Measurements from ENCODE around the gene DMPK. TPM values are rescaled to one million over a fixed set of nuclear protein-coding genes. Genes with fewer than 3 reads are reported as not detected.

DMPK gene
- total RNA-seq, 1 donor from 2014 or later: 37.5 TPM

- no peak for DNase-seq (ENCODE audit: low spot score)
Observed at GRCh38 chr19:45786533-45786894, 4.2 kb upstream of the DMPK start.

DNA sequence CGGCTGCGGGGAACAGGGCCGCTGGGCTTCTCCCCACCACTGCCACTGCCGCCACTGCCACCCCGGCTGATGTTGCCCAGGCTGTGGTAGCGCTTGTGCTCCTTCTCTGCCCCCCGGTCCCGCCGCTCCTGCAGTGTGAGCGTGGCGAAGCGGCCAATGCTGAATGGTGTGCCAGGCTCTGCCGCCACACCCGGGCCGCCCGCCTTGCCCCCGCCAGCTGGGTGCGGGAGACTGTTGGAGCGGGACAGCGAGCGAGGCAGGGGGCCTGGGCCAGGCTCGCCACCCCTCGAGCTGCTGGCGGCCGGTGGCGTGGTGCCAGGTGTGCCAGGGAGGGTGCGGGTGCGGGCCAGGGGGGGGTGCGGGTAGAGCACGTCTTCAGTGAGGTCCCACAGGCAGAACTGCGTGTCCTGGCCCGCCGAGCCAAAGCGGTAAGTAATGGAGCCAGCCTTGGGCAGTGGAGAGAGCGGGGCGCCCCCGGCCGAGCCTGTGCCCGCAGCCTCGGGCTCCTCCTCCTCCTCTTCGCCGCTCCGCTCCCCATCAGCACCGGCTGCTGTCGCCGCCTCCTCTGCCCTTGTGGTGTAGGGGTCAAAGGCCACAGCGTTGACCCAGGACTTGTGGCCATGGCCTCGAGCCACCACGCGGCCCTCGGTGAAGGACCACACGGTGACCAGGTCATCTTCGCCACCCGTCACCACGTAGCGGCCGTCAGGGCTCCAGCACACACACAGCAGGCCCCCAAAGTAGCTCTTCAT, 3.7 kb upstream of the DMPK start:
- no peak for DNase-seq (ENCODE audit: low spot score)

DNA sequence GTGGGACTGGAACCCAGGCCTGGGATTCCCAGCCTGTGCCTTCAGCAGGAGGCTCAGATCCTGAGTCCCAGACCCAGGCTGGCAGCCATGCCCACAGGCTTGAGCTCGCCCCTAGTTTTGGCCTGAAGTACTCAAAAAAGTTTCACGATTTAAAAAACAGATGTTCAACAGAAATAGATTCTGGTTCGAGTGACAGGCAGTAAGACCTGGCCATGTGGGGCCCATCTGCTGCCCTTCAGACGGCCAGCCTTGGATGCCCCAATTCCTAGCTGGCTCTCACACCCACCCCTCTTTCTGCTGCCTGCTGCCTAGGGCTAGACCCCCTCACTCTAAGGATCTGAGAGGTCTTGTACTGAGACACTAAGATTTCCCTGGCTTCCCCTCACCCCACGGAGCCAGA, 2.8 kb upstream of the DMPK start:
- no peak for DNase-seq (ENCODE audit: low spot score)

GRCh38 chr19:45784096-45784495, 1.8 kb upstream of the DMPK start:
- no peak for DNase-seq (ENCODE audit: low spot score)

GRCh38 chr19:45782820-45783785, 813 bp upstream of the DMPK start:
- DNase-seq (ENCODE audit: low spot score): no peak

DNA sequence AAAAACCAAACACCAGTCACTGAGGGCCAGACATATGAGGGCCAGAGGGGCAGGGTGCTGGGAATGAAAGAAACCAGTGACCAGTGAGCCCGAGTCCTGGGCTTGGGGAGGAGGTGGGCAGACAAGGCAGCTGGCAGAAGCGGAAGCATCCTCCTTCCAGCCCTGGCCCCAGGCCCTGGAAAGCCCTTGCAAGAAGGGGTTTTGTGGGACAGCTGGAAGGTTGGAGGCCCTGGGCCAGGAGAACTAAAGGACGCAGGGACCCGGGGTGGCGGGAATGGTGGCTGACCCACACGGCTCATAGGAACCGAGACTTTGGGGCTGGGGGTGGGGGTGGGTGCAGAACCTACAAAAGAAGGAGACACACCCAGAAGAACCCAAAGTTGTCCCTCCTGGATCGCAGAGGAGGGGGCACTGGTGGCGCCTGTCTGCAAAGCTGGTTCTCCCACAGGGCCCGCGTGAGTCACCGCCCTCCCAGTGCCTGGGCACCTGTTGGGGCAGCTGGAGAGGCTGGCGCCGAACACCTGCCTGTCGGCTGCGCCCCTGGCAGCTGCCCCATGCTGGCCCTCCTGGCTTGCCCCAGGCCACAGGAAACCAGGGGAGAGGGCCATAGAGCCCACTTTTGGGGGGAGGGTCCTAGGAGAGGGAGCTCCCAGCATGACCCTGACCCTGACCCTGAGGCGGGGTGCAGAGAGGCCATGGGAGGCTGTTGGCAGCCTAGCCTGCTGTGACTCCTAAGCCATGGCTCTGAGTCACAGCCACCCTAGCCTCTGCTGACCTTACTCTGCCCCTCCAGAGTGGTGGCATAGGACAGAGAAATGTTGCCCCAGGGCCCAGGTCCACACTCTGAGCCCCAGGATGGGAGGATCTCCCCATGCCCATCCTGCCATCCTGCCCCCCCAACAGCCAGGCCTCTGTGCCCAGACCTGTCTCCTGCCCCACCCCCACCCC, 802 bp downstream of the DMPK start:
- DNase-seq (ENCODE audit: low spot score): no peak

DNA sequence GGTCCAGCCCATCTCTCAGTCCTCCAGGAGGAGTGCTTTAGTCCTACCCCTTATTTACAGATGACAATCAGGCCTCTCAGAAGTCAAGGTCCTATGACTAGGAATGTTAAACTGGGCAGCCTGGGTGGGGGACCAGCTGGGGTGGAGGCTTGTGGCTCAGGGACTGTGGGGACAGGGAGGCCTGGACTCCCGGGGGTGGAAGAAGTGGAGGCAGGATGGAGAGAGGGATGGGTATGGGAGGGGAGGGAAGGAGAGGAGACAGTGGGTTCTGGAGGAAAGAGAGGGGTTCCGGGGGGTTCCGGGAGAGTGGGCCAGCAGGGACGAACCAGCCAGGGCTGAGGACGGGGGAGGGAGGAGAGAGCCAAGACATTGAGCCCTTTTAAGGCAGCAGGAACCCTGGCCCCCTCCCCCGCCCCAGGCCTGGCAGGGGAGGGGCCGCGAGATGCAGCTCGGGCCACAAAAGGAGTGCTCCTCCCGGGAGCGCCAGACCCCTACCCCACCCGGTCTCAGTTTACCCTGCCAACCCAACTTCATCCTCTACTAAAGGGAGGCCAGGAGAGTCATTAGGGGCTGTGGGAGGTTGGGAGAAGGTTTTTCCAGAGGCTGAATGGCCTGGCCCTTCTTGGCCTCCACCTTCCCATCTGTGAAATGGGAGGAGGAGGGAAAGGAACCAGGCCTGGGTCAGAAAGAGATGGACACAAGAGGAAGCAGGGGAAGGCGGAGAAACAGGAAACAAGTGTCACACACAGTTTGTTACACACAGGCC, 1.7 kb downstream of the DMPK start:
- no peak for DNase-seq (ENCODE audit: low spot score)

- no peak for DNase-seq (ENCODE audit: low spot score)
Observed at GRCh38 chr19:45780146-45780447, 2.2 kb downstream of the DMPK start.

GRCh38 chr19:45779231-45780145, 2.8 kb downstream of the DMPK start:
- DNase-seq (ENCODE audit: low spot score): peak; percentile 93

DNA sequence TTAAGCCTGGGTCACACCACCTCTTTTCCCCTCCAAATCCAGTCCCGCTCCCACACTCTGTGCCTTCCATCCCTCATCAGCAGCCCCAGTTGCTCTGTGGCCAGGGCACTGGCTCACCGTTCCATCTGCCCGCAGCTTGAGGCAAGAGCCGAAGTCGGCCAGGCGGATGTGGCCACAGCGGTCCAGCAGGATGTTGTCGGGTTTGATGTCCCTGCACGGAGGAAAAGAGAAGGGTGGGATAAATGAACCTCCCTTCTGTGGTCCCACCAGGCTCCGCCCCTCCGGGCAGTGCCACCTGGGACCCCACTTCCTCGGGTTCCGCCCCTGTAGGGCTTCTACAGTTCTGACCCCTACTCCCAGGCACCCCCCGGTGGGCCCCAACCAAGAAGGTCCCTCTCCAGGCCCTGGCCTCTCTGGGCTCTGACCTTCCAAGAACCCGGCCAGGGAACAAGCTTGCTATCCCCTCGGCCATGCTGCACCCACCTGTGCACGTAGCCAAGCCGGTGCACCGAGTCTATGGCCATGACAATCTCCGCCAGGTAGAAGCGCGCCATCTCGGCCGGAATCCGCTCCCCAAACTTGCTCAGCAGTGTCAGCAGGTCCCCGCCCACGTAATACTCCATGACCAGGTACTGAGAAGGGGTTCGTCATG, 4.2 kb downstream of the DMPK start:
- DNase-seq (ENCODE audit: low spot score): no peak

GRCh38 chr19:45777395-45777961, 4.8 kb downstream of the DMPK start:
- DNase-seq (ENCODE audit: low spot score): no peak

- no peak for DNase-seq (ENCODE audit: low spot score)
Observed at GRCh38 chr19:45774765-45775164, 7.5 kb downstream of the DMPK start.

DNA sequence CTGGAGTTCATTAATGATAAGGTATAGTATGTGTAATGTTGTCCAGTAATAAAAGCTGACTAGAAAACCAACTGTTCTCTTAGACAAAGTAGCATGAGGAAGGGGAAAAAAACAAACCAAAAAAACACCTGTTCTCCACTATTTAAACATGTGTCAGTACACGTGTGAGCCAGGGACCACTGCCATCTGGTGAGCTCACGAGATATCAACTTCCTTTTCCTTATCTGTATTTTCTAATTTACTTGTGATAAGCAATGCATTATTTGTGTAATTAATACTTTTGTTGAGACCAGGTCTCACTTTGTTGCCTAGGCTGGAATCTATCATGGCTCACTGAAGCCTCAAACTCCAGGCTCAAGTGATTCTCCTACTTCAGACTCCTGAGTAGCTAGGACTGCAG, 8.9 kb downstream of the DMPK start:
- no peak for DNase-seq (ENCODE audit: low spot score)

DNA sequence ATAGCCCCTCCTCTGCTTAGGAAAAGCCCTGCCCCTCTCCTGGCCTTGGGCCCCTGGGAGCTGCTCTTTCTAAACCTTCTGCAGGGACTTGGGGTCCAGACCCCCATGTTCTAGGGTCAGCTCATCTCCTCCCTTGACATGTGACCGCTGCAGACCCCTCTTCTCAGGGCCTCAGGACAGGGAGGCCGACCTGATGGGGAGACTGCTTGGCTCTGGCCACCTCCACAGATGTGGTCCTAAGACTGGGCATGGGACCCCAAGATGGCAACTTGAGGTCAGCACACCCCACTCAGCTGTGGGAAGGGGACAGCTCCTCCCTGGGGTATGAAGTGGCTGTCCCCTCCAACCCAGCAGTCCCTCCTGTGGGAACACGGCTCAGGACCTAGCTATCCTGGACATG, 9.4 kb downstream of the DMPK start:
- no peak for DNase-seq (ENCODE audit: low spot score)

DNA sequence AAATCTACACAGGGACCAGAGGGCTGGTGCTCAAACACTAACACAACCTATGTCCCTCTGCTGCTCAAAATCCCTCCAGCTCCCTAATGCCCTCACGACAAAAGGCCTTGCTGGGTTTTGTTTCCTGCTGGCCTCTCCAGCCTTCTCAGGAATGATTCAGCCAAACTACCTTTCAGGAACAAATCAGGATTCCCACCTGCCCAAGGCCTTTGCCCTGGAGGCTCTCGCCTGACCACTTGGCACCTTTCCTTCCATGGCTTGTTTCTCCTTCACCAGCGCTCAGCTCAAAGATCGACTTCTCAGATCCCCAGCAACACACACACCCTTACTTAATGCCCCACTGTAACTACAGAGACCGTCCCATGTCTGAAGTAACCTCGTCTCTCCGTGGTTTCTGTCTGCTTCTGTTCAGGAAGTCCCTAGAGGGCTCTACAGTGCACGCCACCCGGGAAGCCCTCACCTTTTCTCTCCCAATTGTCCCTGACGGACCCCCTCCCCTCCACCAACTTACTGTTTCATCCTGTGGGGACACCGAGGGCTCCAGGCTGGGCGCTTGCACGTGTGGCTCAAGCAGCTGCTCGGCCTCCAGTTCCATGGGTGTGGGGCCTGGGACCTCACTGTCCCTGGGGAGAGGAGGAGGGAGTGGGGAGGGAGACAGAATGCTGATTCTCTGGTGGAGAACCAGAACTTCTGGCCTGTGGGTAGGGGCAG, 10.0 kb downstream of the DMPK start:
- no peak for DNase-seq (ENCODE audit: low spot score)

- DNase-seq (ENCODE audit: low spot score): no peak
Observed at GRCh38 chr19:45771311-45771933, 10.9 kb downstream of the DMPK start.

GRCh38 chr19:45770192-45771101, 11.8 kb downstream of the DMPK start:
- peak; percentile 97 for DNase-seq (ENCODE audit: low spot score)
